Middle frontal gyrus (tissue), 1 donor: Measurements from ENCODE around the gene TKFC.
A peak's percentile ranks its signal among the peaks of the same experiment; 100 is the strongest.

Experiments used
- DNase-seq: peaks from one replicate; pipeline ENCODE4 v3.0.0-alpha.2; 2015; ENCODE audit warnings: low spot score; ENCODE audit errors: extremely low spot score

Gene TKFC

DNA sequence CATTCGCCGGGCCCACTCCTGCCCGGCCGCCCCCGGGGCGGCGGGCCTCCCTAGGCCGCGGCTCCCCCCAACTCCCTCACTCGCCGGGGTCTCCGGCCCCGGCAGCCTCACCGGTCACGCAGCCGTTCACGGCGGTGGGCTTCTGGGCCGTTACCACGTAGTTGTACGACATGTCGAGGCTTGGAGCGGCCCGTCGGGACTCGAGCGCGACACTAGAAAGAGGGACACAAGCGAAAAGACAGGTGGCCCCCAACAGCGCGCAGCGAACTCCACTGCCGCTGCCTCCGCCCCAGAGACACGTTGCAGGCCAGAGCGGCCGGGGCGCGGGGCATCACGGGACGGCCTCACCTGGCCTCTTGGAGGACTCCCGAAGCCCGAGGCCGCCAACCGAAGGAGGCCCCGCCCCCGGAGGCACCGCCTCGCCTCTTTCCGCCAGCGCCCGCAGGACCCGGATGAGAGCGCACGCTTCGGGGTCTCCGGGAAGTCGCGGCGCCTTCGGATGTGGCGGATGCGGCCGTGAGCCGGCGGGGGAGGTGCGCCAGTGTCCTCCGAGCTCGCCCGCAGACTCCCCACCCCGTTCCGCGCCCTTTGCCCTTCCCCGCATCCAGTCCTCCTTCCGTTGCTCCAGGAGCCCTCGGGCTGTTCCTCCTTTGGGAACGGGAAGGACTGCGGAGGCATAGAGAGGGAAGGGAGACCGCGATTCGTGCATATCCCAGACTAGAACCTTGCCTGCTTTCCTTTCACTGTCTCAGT is at the start of gene TKFC, which contains the start of gene DDB1:
Gene TKFC, plus strand, starts transcription at position 432 of the 753 bp plus-strand sequence. CDS start 1,501 bp downstream, outside the sequence.
Gene DDB1, minus strand, starts transcription at position 309 of the 753 bp plus-strand sequence. Its CDS starts 137 bp downstream, at position 172.
- peak; percentile 89 for DNase-seq

DNA sequence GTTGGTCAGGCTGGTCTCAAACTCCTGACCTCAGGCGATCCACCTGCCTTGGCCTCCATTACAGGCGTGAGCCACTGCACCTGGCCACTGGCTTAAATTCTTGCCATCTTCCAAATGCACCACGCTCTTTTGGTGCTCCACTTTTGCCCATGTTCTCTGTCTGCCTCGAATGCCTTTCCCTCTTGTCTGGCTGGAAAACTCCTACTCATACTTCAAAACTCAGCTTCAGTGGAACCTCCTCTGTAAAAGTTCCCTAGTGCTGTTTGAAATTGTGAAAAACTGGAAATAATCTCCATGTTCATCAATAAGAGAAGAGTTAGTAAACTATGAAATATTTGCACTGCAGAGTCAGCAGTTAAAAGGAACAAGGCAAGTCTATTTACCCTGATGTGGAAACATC is 49.4 kb upstream of the TKFC start:
- DNase-seq = no peak

DNA sequence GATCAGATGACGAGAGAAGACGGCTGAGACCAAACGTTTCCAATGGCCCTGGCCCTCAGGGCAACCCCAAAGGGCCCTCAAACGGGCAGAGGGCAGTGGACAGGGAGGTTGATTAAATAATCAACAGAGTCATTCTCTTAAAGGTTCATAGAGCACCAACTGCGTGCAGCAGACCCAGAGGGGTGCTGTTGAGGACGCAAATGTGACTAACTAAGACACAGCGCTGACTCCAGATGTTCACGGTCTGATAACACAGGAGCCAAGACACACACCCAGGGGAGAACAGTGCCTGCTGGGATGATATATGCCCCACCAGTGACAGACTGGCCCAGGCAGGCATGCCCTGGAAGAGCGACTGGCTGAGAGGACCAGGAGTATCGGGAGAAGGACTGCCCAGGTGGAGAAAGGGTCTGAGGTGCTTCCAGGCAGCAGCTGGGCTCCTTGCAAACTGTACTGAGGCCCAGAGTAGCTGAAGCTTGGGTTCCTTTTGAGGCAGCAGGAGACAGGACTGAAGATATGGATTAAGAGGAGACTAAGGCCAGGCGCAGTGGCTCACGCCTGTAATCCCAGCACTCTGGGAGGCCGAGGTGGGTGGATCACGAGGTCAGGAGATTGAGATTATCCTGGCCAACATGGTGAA is 45.6 kb upstream of the TKFC start:
- no peak for DNase-seq

GRCh38 chr11:61290905-61291690 is 41.9 kb upstream of the TKFC start:
- no peak for DNase-seq

- no peak for DNase-seq
Measured at GRCh38 chr11:61292356-61292755, 40.7 kb upstream of the TKFC start.

DNA sequence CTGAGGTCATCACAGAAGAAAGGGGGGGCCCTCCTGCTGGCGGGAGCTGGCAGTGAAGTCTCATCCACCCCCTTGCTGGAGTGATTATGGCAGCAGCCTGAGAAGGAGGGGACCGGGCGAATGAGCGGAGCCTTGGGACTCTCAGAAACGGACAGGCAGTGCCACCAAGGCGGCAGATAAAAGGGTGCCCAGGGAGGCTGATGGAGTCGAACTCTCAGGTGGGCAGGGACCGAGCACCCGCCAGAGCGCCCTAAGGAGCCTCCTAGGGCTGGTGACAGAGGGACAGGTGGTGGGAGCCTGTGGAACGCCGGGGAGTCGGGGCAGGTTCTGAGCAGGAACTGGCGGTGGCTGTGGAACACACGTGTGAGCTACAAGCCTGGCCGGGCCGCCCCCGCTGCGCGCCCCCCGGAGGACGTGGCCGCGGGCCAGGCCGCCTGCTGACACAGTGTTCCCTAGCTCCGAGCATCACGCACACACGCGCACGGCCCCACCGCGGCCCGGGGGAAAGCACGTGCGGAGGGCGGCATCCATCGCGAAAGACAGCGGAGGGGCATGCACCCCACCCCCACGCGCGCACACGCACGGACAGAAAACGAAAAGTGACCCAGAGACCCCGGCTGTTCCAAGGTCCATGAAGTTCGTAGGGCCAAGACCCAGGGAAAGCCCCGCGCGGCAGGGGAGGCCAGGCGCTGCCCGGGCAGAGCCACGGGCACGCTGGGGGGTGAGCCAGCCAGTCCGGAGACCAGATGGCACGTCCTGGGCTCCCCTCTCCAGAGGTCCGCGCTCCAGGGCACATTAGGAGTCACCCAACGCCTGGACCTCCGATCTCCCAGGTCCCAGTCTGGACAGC is 38.9 kb upstream of the TKFC start:
- DNase-seq = no peak

GRCh38 chr11:61294717-61295595 is 38.1 kb upstream of the TKFC start, which contains the start of gene VWCE:
VWCE (minus strand) TSS chr11:61295316; CDS start chr11:61295037, 279 bp downstream.
- no peak for DNase-seq

GRCh38 chr11:61295596-61295926 is 37.5 kb upstream of the TKFC start:
- DNase-seq = no peak

- no peak for DNase-seq
Measured at GRCh38 chr11:61297341-61297740, 35.7 kb upstream of the TKFC start.

DNA sequence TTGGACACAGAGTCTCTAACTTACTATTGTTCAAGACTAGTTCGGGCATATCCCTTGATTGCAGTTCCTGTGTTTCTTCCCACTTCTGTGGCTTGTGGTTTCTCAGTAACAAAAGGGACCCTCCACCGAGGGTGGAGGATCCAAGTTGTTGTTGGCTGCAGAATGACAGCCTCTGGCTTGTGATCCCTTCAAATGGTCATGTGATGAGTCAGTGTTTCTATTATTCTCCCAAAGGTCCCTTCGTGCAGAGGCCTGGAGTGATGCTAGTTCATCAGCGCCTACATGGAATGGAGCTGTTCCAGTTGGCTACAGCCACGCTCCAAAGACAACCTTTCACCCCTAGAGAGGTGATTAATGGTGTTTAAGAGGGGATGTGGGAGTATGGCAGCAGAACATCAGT is 35.3 kb upstream of the TKFC start:
- no peak for DNase-seq

- DNase-seq = no peak
Measured at GRCh38 chr11:61298663-61299244, 34.3 kb upstream of the TKFC start.

GRCh38 chr11:61302550-61302949 is 30.5 kb upstream of the TKFC start:
- no peak for DNase-seq

DNA sequence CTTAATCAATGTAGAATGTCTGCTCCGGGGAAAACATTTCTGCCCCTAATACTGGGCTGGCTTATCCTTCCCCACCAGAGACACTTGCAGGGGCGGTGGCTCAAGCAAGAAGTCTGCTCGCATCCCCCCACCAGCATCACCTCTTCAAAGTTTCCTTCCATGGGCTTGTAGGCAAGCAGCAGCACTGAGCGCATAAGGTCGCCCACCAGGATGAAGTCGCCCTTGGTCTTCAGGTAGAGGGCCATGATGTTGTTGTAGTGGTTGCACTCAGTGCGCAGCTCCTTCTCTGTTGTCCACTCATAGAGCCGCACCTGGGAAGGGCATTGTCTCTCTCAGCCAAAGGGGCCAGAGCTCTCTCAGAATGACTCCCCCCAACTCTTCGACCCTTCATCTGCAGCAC is 29.3 kb upstream of the TKFC start:
- no peak for DNase-seq

- DNase-seq = no peak
Measured at GRCh38 chr11:61305417-61305816, 27.6 kb upstream of the TKFC start.

GRCh38 chr11:61306221-61306620 is 26.8 kb upstream of the TKFC start:
- no peak for DNase-seq

DNA sequence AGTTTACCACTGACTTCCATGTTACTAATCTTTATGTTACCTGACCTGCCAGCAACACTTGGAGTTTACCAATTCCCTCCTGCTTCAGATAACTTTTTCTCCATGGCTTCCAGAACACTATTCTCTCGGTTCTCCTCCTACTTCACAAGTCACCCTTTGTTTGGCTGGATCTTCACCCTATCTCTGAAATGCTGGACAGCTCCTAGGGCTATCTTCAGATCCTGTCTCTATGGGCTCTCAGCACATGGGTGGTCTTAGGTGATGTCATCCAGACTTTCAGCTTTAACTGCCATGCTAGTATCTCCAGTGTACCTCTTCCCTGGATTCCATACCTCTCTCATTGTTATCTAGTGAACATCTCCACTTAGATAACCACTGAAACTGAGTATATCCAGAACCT is 25.7 kb upstream of the TKFC start:
- no peak for DNase-seq

DNA sequence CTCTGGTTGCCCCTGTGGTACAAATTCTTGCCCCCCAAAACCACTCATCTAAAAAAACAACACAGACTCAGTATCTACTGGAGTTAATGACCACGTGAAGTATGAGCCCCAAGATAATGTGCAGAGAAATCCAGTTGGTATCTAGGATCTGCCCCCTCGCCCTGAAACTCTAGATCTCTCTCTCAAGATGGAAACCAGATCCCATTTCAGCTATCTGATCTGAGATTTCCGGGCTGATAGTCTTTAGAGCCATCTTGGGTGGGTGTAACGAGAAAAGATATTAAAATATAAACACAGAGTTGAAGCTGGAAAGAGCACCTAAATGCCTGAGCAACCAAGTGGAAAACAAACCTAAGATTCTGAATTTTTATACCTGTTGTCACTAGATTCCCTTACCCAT is 23.9 kb upstream of the TKFC start:
- no peak for DNase-seq

GRCh38 chr11:61309739-61310138 is 23.3 kb upstream of the TKFC start:
- no peak for DNase-seq

DNA sequence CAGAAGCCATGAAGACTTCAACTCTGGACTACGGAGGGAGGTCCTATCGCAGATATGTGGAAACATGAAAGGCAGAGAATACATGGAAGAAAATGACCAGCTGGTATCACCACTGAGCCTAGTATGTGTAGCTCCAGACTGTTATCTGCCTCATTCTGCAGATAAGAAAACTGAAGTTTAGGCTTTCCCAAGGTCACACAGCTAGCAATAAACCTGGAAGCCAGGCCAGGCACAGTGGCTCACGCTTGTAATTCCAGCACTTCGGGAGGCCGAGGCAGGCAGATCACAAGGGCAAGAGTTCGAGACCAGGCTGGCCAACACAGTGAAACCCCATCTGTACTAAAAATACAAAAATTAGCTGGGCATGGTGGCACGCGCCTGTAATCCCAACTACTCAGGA is 22.3 kb upstream of the TKFC start:
- no peak for DNase-seq

DNA sequence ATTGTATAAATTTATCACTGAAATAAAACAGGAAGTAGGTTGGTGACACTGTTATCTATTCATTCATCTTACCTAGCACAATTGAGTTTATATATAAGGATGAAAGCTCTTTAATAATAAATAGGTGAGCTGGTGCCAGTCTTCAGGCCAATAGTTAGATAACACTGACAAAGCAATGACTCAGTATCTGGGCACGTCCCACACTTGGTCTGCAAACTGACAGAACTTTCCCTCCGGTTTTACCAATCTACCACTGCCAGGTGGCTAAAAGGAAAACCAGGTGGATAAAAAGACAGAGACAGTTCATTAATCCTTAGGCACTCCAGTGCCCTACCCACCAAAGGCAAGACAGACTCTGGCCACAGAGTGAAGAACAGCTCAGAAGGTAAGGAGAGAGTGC is 17.8 kb upstream of the TKFC start:
- DNase-seq = no peak
